Natural killer cell treated with Interleukin-12 subunit alpha and Interleukin-12 subunit beta and Interleukin-15 and Interleukin-18, amount 100 ng/mL, for 72 hours (primary cell): ENCODE data around the gene CSF1R. TPM values are rescaled to one million over a fixed set of nuclear protein-coding genes. Genes with fewer than 3 reads are reported as not detected.
A peak's percentile ranks its signal among the peaks of the same experiment; 100 is the strongest.
"Not testable (repeated sequence)": the region's sequence is repeated elsewhere in the genome, so short reads cannot be mapped to it uniquely, and the experiment has no call there.

Experiments
- ATAC-seq, 2 donors: fragments of 150-1000 bp; cut with Tn5 transposase in 1 of 2; sonication (Bioruptor Pico), chemical (Tn5 transposase) in 1 of 2; 2 replicates each; pipeline ENCODE4 v1.10.0; 2021
- DNase-seq: peaks from one replicate; pipeline ENCODE4 v3.0.0; 2022; ENCODE audit warnings: low spot score
- H3K27ac Mint-ChIP-seq, 2 donors: 1 replicate in 1 of 2; 2 replicates in 1 of 2; pipeline ENCODE4 v1.8.0; 2022; ENCODE audit warnings: mixed read lengths in 2 of 2, mild to moderate bottlenecking in 1 of 2, moderate library complexity in 1 of 2
- H3K27me3 Mint-ChIP-seq, 2 donors: 1 replicate in 1 of 2; 2 replicates in 1 of 2; pipeline ENCODE4 v1.8.0; 2022; ENCODE audit warnings: mixed read lengths in 2 of 2
- H3K36me3 Mint-ChIP-seq: one replicate; pipeline ENCODE4 v1.8.0; 2022; ENCODE audit warnings: mixed read lengths
- H3K4me1 Mint-ChIP-seq, 2 donors: 1 replicate in 1 of 2; 2 replicates in 1 of 2; pipeline ENCODE4 v1.8.0; 2022; ENCODE audit warnings: low read depth in 2 of 2, mixed read lengths in 2 of 2, mild to moderate bottlenecking in 1 of 2
- H3K4me3 Mint-ChIP-seq: one replicate; pipeline ENCODE4 v1.8.0; 2022; ENCODE audit warnings: mixed read lengths
- H3K9me3 Mint-ChIP-seq: 2 replicates; pipeline ENCODE4 v1.8.0; 2022; ENCODE audit warnings: mixed read lengths
- total RNA-seq, 2 donors: library from RNA; stranded (reverse); gene quantifications; one replicate each; pipeline ENCODE4 v1.2.3, GENCODE V29; 2022

CSF1R gene
- total RNA-seq, 2 donors from 2014 or later = 1.4 TPM; not detected in 1

- Mint-ChIP-seq H3K27ac (no peak overlapping the region), H3K27me3 (peaks cover 0 to 2% of the 10 kb centered on the region in 2 donors), H3K36me3 (peaks cover 9% of the 10 kb centered on the region), H3K4me1 (peaks cover 14 to 16% of the 10 kb centered on the region in 2 donors), H3K9me3 (no peaks in the 10 kb centered on the region), H3K4me3 (no peak overlapping the region)
- DNase-seq (no peak), ATAC-seq (no peak)
Observed at GRCh38 chr5:150056075-150056443, 30.3 kb downstream of the CSF1R start.

GRCh38 chr5:150055326-150056074 is 30.9 kb downstream of the CSF1R start:
- Mint-ChIP-seq H3K4me1 (peaks cover 14 to 16% of the 10 kb centered on the region in 2 donors), H3K9me3 (no peaks in the 10 kb centered on the region), H3K36me3 (peaks cover 14% of the 10 kb centered on the region), H3K4me3 (no peak overlapping the region), H3K27ac (no peak overlapping the region), H3K27me3 (peaks cover 0 to 2% of the 10 kb centered on the region in 2 donors)
- ATAC-seq (no peak), DNase-seq (no peak)

DNA sequence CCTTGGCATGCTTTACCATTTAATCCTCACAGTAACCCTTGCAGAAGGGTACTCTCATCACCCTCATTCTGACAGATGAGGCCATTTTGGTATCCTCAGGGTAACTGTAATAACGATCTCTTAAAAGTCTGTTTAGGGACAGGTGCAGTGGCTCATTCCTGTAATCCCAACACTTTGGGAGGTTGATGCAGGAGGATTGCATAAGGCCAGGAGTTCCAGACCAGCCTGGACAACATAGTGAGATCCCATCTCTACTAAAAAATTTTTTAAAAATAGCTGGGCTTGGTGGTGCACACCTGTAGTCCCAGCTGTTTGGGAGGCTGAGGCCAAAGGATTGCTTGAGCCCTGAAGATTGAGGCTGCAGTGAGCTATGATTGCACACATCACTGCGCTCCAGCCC is 31.8 kb downstream of the CSF1R start:
- Mint-ChIP-seq H3K9me3 (no peaks in the 10 kb centered on the region), H3K27ac (no peak overlapping the region), H3K36me3 (peaks cover 17% of the 10 kb centered on the region), H3K4me3 (no peak overlapping the region), H3K4me1 (peaks cover 17 to 21% of the 10 kb centered on the region in 2 donors), H3K27me3 (peaks cover 0 to 3% of the 10 kb centered on the region in 2 donors)
- DNase-seq (no peak), ATAC-seq (no peak)

GRCh38 chr5:150053713-150054392 is 32.5 kb downstream of the CSF1R start:
- Mint-ChIP-seq H3K9me3 (no peaks in the 10 kb centered on the region), H3K27me3 (peaks cover 0 to 8% of the 10 kb centered on the region in 2 donors), H3K36me3 (peaks cover 24% of the 10 kb centered on the region), H3K4me3 (no peak overlapping the region), H3K27ac (peak overlapping the region; percentile 31 to 65), H3K4me1 (peaks cover 23 to 28% of the 10 kb centered on the region in 2 donors)
- ATAC-seq (no peak), DNase-seq (no peak)

- Mint-ChIP-seq H3K9me3 (no peaks in the 10 kb centered on the region), H3K4me3 (peak overlapping the region; percentile 60), H3K27me3 (peaks cover 0 to 14% of the 10 kb centered on the region in 2 donors), H3K36me3 (peaks cover 32% of the 10 kb centered on the region), H3K27ac (peak overlapping the region; percentile 31 to 65), H3K4me1 (peaks cover 30 to 31% of the 10 kb centered on the region in 2 donors)
- peak; percentile 54 to 85 for ATAC-seq
- DNase-seq = no peak
Observed at GRCh38 chr5:150052956-150053712, 33.2 kb downstream of the CSF1R start.

- DNase-seq (no peak), ATAC-seq (no peak)
- Mint-ChIP-seq H3K9me3 (no peaks in the 10 kb centered on the region), H3K4me3 (peak overlapping the region; percentile 60), H3K27me3 (peaks cover 0 to 14% of the 10 kb centered on the region in 2 donors), H3K4me1 (peaks cover 37 to 38% of the 10 kb centered on the region in 2 donors), H3K36me3 (peaks cover 36% of the 10 kb centered on the region), H3K27ac (peak overlapping the region in 1 of 2 donors; percentile 65)
Observed at GRCh38 chr5:150052226-150052955, 34.0 kb downstream of the CSF1R start.

- Mint-ChIP-seq H3K4me3 (no peak overlapping the region), H3K27me3 (peaks cover 0 to 14% of the 10 kb centered on the region in 2 donors), H3K9me3 (no peaks in the 10 kb centered on the region), H3K36me3 (peaks cover 36% of the 10 kb centered on the region), H3K4me1 (peaks cover 40 to 44% of the 10 kb centered on the region in 2 donors), H3K27ac (no peak overlapping the region)
- DNase-seq (no peak), ATAC-seq (no peak)
Observed at GRCh38 chr5:150051657-150052195, 34.6 kb downstream of the CSF1R start.

DNA sequence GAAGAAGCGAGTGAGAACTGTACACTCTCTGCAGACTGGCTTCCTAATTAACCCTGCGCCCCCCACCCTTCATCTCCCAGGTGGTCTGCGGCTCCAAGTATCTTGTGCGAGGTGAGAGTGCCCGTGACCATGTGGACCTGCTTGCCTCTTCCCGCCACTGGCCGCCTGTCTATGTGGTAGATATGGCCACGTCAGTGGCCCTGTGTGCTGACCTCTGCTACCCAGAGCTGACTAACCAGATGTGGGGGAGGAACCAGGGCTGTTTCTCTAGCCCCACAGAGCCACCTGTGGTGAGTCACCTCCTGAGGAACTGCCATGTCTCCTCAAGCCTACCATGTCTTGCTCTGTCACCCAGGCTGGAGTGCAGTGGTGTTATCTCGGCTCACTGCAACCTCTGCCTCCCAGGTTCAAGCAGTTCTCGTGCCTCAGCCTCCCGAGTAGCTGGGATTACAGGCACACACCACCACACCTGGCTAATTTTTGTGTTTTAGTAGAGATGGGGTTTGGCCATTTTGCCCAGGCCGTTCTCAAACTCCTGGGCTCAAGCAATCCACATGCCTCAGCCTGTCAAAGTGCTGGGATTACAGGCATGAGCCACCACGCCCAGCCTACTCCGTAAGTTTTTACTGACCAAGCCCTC is 36.1 kb downstream of the CSF1R start:
- H3K36me3 Mint-ChIP-seq = peaks cover 40% of the 10 kb centered on the region
- not testable (repeated sequence) for DNase-seq, H3K4me3 Mint-ChIP-seq, H3K9me3 Mint-ChIP-seq, H3K27ac Mint-ChIP-seq, ATAC-seq
- peaks cover 0 to 14% of the 10 kb centered on the region in 2 donors for H3K27me3 Mint-ChIP-seq
- H3K4me1 Mint-ChIP-seq = peaks cover 51 to 52% of the 10 kb centered on the region in 2 donors

- DNase-seq = peak; percentile 71
- Mint-ChIP-seq H3K4me1 (peaks cover 70 to 78% of the 10 kb centered on the region in 2 donors), H3K36me3 (peaks cover 62% of the 10 kb centered on the region), H3K4me3 (peak overlapping the region; percentile 41), H3K27ac (peak overlapping the region; percentile 8 to 57), H3K27me3 (peaks cover 0 to 19% of the 10 kb centered on the region in 2 donors), H3K9me3 (no peaks in the 10 kb centered on the region)
- ATAC-seq = peak; percentile 95 to 96
Observed at GRCh38 chr5:150046031-150046430, 40.3 kb downstream of the CSF1R start.

- H3K4me1 Mint-ChIP-seq = peaks cover 70 to 78% of the 10 kb centered on the region in 2 donors
- H3K27me3 Mint-ChIP-seq = peaks cover 0 to 19% of the 10 kb centered on the region in 2 donors
- peak overlapping the region; percentile 8 to 57 for H3K27ac Mint-ChIP-seq
- DNase-seq = no peak
- peak overlapping the region; percentile 41 for H3K4me3 Mint-ChIP-seq
- H3K36me3 Mint-ChIP-seq = peaks cover 63% of the 10 kb centered on the region
- ATAC-seq = peak; percentile 11 to 40
- H3K9me3 Mint-ChIP-seq = no peaks in the 10 kb centered on the region
Observed at GRCh38 chr5:150045549-150045948, 40.8 kb downstream of the CSF1R start.

DNA sequence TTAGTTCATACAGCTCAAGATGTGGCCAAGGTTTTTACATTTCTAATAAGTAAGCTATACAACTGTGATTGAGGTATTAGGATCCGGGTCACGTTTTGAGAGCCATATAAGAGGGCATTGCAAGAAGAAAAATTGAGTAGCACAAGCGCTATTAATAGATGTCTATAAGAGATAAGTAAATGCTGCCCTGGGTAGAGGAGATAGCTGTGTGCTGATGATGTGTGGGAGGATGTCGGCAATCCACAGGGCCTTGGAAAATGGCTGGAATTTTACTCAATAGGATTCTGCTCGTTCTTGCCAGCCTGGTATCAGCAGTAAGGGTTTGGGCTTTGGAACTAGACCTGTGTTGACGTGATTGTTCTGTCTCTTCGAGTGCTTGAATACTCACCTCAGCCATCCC is 41.6 kb downstream of the CSF1R start:
- peaks cover 64% of the 10 kb centered on the region for H3K36me3 Mint-ChIP-seq
- peak overlapping the region; percentile 8 to 57 for H3K27ac Mint-ChIP-seq
- H3K4me3 Mint-ChIP-seq = peak overlapping the region; percentile 41

DNA sequence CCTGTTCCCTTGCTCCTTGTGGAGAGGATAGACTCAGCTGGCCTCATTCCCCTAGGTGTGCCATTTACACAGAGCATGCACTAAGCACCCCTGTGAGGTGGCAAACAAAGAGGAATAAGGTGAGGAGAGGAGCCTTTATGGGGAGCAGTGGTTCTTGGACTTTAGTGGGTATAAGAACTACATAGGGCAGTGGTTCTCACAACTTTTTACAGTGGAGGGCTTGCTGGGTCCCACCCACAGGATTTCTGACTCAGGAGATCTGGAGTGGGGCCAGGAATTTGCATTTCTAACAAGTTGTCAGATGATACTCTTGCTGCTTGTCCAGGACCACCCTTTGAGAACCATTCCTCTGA is 42.0 kb downstream of the CSF1R start:
- H3K27me3 Mint-ChIP-seq = peaks cover 0 to 16% of the 10 kb centered on the region in 2 donors
- H3K4me3 Mint-ChIP-seq = peak overlapping the region; percentile 41
- peaks cover 64% of the 10 kb centered on the region for H3K36me3 Mint-ChIP-seq
- ATAC-seq = no peak
- DNase-seq = no peak
- peaks cover 64 to 69% of the 10 kb centered on the region in 2 donors for H3K4me1 Mint-ChIP-seq
- H3K9me3 Mint-ChIP-seq = no peaks in the 10 kb centered on the region
- H3K27ac Mint-ChIP-seq = no peak overlapping the region

More for the DNA sequence above, 41.6 kb downstream of the CSF1R start:
- Mint-ChIP-seq H3K4me1 (peaks cover 68 to 74% of the 10 kb centered on the region in 2 donors), H3K9me3 (no peaks in the 10 kb centered on the region), H3K27me3 (peaks cover 0 to 19% of the 10 kb centered on the region in 2 donors)
- ATAC-seq = no peak
- no peak for DNase-seq
